OCI-LY7 (cell line): ENCODE data around the gene OR2T12. TPM values are rescaled to one million over a fixed set of nuclear protein-coding genes. Genes with fewer than 3 reads are reported as not detected.

Experiments used
- Bru-seq: library from RNA; stranded (reverse); fragments of 400-500 nt; gene quantifications from one replicate; lab custom pipeline; 2021; lab: Mats Ljungman, UMichigan
- BruChase-seq, 2 experiments: library from RNA; stranded (reverse); fragments of 400-500 nt; gene quantifications; one replicate each; lab custom pipeline; 2021; lab: Mats Ljungman, UMichigan
- BruUV-seq: library from RNA; stranded (reverse); fragments of 400-500 nt; replicated peaks from 2 replicates; lab custom pipeline; 2021; lab: Mats Ljungman, UMichigan
- CTCF ChIA-PET: fragments of 300-600 bp; sonication (Branson Sonifier 250); formaldehyde crosslinking; loops from one replicate; lab custom pipeline; 2022; ENCODE audit warnings: antibody characterized with exemption; ENCODE audit not compliant: unreplicated experiment; lab: Charles Lee
- POLR2A ChIA-PET: fragments of 300-600 bp; sonication (Branson Sonifier 250); formaldehyde crosslinking; loops from one replicate; lab custom pipeline; 2022; ENCODE audit warnings: antibody characterized with exemption; lab: Charles Lee
- DNase-seq: peaks from one replicate; pipeline ENCODE4 v3.0.0-alpha.2; 2015; ENCODE audit warnings: low spot score
- H2AFZ ChIP-seq: fragments of 200-600 bp; sonication (generic), shearing (Covaris generic); 2 replicates; pipeline ENCODE4 v1.6.1; 2014; ENCODE audit warnings: mild to moderate bottlenecking, antibody characterized with exemption, low read length, moderate library complexity
- H3K27ac ChIP-seq: fragments of 200-600 bp; sonication (generic); 2 replicates; pipeline ENCODE4 v1.5.1; 2014; ENCODE audit warnings: mixed run types, low read depth, mild to moderate bottlenecking, moderate library complexity, low read length, inconsistent platforms; ENCODE audit not compliant: poor library complexity, severe bottlenecking
- H3K36me3 ChIP-seq: fragments of 200-600 bp; sonication (generic); 2 replicates; pipeline ENCODE4 v1.6.1; 2014; ENCODE audit warnings: mild to moderate bottlenecking, antibody characterized with exemption, low read length, moderate library complexity, mixed read lengths; ENCODE audit not compliant: insufficient read depth
- H3K4me1 ChIP-seq: fragments of 200-600 bp; sonication (generic); 2 replicates; pipeline ENCODE4 v1.5.1; 2014; ENCODE audit warnings: mild to moderate bottlenecking, low read length; ENCODE audit not compliant: insufficient read depth, poor library complexity, severe bottlenecking
- H3K4me2 ChIP-seq: fragments of 200-600 bp; sonication (generic); 2 replicates; pipeline ENCODE4 v1.6.1; 2014; ENCODE audit warnings: mild to moderate bottlenecking, low read length
- H3K4me3 ChIP-seq: fragments of 200-600 bp; sonication (generic); 2 replicates; pipeline ENCODE4 v1.5.1; 2014; ENCODE audit warnings: mild to moderate bottlenecking, low read depth, low read length; ENCODE audit not compliant: poor library complexity, severe bottlenecking
- H3K79me2 ChIP-seq: fragments of 200-600 bp; sonication (generic); 2 replicates; pipeline ENCODE4 v1.6.1; 2016; ENCODE audit warnings: low read depth, mild to moderate bottlenecking, low read length, moderate library complexity, mixed read lengths; ENCODE audit not compliant: insufficient read depth
- H3K9me2 ChIP-seq: fragments of 200-600 bp; sonication (generic); 2 replicates; pipeline ENCODE4 v1.6.1; 2016; ENCODE audit warnings: mild to moderate bottlenecking, low read length, mixed read lengths; ENCODE audit not compliant: insufficient read depth
- H3K9me3 ChIP-seq: fragments of 200-600 bp; sonication (generic); 2 replicates; pipeline ENCODE4 v1.6.1; 2014; ENCODE audit warnings: mild to moderate bottlenecking, mixed run types, low read length, mixed read lengths
- H4K20me1 ChIP-seq: fragments of 200-600 bp; sonication (generic); 2 replicates; pipeline ENCODE4 v1.6.1; 2014; ENCODE audit warnings: mild to moderate bottlenecking, antibody characterized with exemption, low read length, moderate library complexity, mixed read lengths; ENCODE audit not compliant: insufficient read depth
- EZH2phosphoT487 ChIP-seq: fragments of 200-600 bp; sonication (generic); IDR thresholded peaks from 2 replicates; pipeline ENCODE4 v1.6.1; 2018; ENCODE audit warnings: low read depth, borderline replicate concordance, mild to moderate bottlenecking, mixed run types, antibody characterized with exemption, low read length, moderate library complexity, mixed read lengths
- intact Hi-C: fragments of 100-400 bp; cut with micrococcal nuclease; formaldehyde crosslinking; loops from one replicate; pipeline ENCODE4 v1.10.0; 2022; ENCODE audit not compliant: unreplicated experiment
- long read RNA-seq: library from polyadenylated mRNA; stranded (forward); transcript quantifications from one replicate; pipeline ENCODE4 v2.0.0, GENCODE V29; 2022
- total RNA-seq, 2 experiments: library from RNA; depleted of rRNA in 1 of 2; stranded (reverse); fragments of >200 nt in 1 of 2; shearing (Covaris generic) in 1 of 2; gene quantifications; 2 replicates each; pipeline ENCODE4 v1.2.3, GENCODE V29; 2014 to 2022
- TF ChIP-seq, protein P1 (sequence below): fragments of 200-600 bp; sonication (generic); conservative IDR thresholded peaks from 2 replicates; pipeline ENCODE4 v1.5.1; 2014; ENCODE audit warnings: mild to moderate bottlenecking, antibody characterized with exemption, low read length, moderate library complexity, mixed read lengths

OR2T12 gene, protein sequence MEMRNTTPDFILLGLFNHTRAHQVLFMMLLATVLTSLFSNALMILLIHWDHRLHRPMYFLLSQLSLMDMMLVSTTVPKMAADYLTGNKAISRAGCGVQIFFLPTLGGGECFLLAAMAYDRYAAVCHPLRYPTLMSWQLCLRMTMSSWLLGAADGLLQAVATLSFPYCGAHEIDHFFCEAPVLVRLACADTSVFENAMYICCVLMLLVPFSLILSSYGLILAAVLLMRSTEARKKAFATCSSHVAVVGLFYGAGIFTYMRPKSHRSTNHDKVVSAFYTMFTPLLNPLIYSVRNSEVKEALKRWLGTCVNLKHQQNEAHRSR
- total RNA-seq (2014; rRNA removed; shearing (Covaris generic)) (not detected in 2 replicates), total RNA-seq (2022) (not detected in 2 replicates), Bru-seq, nascent RNA (percentile 5 among the genes with signal in this experiment), BruChase-seq, experiment 1, labeled RNA remaining after a 6-hour chase (not detected), BruChase-seq, experiment 2, labeled RNA remaining after a 2-hour chase (not detected)
- long read RNA-seq: 0 reads

DNA sequence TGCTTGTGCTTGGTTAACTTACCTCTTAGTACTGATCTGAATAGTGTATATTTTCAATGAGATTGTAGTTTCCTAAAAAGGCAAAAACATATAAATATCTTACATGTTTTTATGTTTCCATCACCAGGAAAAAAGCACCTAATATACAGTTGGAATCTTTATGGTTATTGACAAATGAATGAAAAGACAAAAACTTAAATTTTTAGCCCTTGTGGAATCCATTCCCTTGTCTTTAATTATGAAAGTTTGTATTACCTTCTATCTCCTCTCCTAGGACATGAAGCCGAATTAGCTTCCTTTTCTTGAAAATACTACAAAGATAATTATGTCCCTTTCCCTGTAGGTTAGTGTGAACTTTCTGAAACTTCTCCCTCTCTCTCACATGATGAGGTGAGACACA is at the start of gene OR2T12:
Gene OR2T12 (minus strand): TSS at position 101 of the 400 bp plus-strand sequence. CDS start 7,846 bp downstream, outside the sequence.
- Histone ChIP-seq H2AFZ (no peak within 1 kb of the TSS), H3K79me2 (no peaks in the 10 kb centered on the region), H3K9me2 (no peaks in the 10 kb centered on the region), H3K4me3 (no peak within 1 kb of the TSS), H3K4me2 (no peak within 1 kb of the TSS), H4K20me1 (no peaks in the 10 kb centered on the region), H3K36me3 (no peaks in the 10 kb centered on the region), H3K4me1 (no peaks in the 10 kb centered on the region), H3K9me3 (no peaks in the 10 kb centered on the region), H3K27ac (no peak within 1 kb of the TSS)
- ChIA-PET CTCF (no interaction called here), POLR2A (no interaction called here)
- no peak for TF ChIP-seq EZH2phosphoT487
- TF ChIP-seq, protein P1, sequence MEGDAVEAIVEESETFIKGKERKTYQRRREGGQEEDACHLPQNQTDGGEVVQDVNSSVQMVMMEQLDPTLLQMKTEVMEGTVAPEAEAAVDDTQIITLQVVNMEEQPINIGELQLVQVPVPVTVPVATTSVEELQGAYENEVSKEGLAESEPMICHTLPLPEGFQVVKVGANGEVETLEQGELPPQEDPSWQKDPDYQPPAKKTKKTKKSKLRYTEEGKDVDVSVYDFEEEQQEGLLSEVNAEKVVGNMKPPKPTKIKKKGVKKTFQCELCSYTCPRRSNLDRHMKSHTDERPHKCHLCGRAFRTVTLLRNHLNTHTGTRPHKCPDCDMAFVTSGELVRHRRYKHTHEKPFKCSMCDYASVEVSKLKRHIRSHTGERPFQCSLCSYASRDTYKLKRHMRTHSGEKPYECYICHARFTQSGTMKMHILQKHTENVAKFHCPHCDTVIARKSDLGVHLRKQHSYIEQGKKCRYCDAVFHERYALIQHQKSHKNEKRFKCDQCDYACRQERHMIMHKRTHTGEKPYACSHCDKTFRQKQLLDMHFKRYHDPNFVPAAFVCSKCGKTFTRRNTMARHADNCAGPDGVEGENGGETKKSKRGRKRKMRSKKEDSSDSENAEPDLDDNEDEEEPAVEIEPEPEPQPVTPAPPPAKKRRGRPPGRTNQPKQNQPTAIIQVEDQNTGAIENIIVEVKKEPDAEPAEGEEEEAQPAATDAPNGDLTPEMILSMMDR: no peak
- intact Hi-C loops: no loop called here
- DNase-seq: no peak
- BruUV-seq: no TSS peak

- Histone ChIP-seq H2AFZ (no peak within 1 kb of the TSS), H3K27ac (no peak within 1 kb of the TSS), H3K4me3 (no peak within 1 kb of the TSS), H4K20me1 (no peaks in the 10 kb centered on the region), H3K4me2 (no peak within 1 kb of the TSS), H3K9me2 (no peaks in the 10 kb centered on the region), H3K79me2 (no peaks in the 10 kb centered on the region), H3K4me1 (no peaks in the 10 kb centered on the region), H3K9me3 (no peaks in the 10 kb centered on the region), H3K36me3 (no peaks in the 10 kb centered on the region)
- POLR2A ChIA-PET: no interaction called here
- BruUV-seq: no TSS peak
- intact Hi-C loops: no loop called here
- TF ChIP-seq, protein P1: no peak
- no peak for TF ChIP-seq EZH2phosphoT487
- no peak for DNase-seq
- CTCF ChIA-PET: no interaction called here
Observed at GRCh38 chr1:248348475-248348874, 45.3 kb upstream of the OR2T12 start, which contains the start of gene OR14C36. Gene OR14C36 (plus strand): TSS chr1:248348775. CDS start chr1:248348775, 0 bp downstream.

DNA sequence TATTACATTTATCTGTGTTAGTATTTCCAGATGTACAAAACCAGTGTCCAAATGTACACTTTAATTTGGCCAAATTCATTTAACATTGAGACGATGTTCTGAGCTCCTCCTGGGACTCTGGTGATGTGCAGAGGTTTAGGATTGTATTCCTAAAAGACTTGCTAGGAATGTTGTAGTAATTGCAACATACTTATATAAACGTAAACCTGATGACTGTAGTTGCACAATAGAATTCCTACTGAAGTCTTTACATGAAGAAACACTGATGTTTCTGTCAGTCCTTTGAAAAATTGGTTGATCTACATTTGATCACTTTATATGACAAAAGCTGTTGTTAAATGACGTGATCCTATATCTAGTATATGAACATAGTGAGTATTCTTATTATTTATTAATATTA is 40.2 kb upstream of the OR2T12 start:
- no peaks in the 10 kb centered on the region for H3K79me2 ChIP-seq
- no peak overlapping the region for H2AFZ ChIP-seq
- H3K4me2 ChIP-seq: no peak overlapping the region
- TF ChIP-seq EZH2phosphoT487: no peak
- TF ChIP-seq, protein P1: no peak
- H3K9me2 ChIP-seq: no peaks in the 10 kb centered on the region
- no peak overlapping the region for H3K27ac ChIP-seq
- no TSS peak for BruUV-seq
- CTCF ChIA-PET: no interaction called here
- no peak overlapping the region for H3K4me3 ChIP-seq
- no peaks in the 10 kb centered on the region for H3K9me3 ChIP-seq
- no peaks in the 10 kb centered on the region for H3K4me1 ChIP-seq
- POLR2A ChIA-PET: no interaction called here
- intact Hi-C loops: no loop called here
- no peaks in the 10 kb centered on the region for H3K36me3 ChIP-seq
- no peak for DNase-seq
- no peaks in the 10 kb centered on the region for H4K20me1 ChIP-seq
